HepG2 (cell line): ENCODE data around the gene RILPL1. TPM values are rescaled to one million over a fixed set of nuclear protein-coding genes. Genes with fewer than 3 reads are reported as not detected.

Source experiments
- ATAC-seq: fragments of 200-7000 bp; cut with Tn5 transposase; 3 replicates; pipeline ENCODE4 v1.9.1; 2020; ENCODE audit warnings: mild to moderate bottlenecking, moderate library complexity
- BruUV-seq: library from RNA; stranded (reverse); fragments of 400-500 nt; replicated peaks from 2 replicates; lab custom pipeline; 2021; lab: Mats Ljungman, UMichigan
- CTCF ChIA-PET: fragments of 300-600 bp; formaldehyde crosslinking; extraction: SDS; loops from one replicate; lab custom pipeline; 2021; ENCODE audit warnings: low total read pairs, inconsistent platforms, low intra/inter-chr PET ratio; lab: Yijun Ruan, JAX
- POLR2A ChIA-PET: fragments of 350-600 bp; sonication (Branson Sonifier 250); formaldehyde crosslinking; loops from one replicate; lab custom pipeline; 2020; ENCODE audit warnings: antibody characterized with exemption, inconsistent platforms; lab: Yijun Ruan, JAX
- DNase-seq: peaks from one replicate; pipeline ENCODE4 v3.0.0-alpha.2; 2015; ENCODE audit warnings: low spot score
- FAIRE-seq: peaks from 3 replicates; lab custom pipeline; 2011; peaks lifted over from hg19 to GRCh38; lab: Jason Lieb, UNC
- H2AFZ ChIP-seq: one replicate; pipeline ENCODE4 v1.6.1; 2011; ENCODE audit warnings: low read length, inconsistent platforms
- H3K27ac ChIP-seq: fragments of 300-600 bp; 3 replicates; pipeline ENCODE4 v1.8.0; 2011; ENCODE audit warnings: mixed run types, mild to moderate bottlenecking, mixed read lengths, low read length, inconsistent platforms; ENCODE audit not compliant: insufficient read depth; ENCODE audit errors: extremely low read length
- H3K27me3 ChIP-seq, 2 experiments: fragments of 200-600 bp in 1 of 2; 2 replicates in 1 of 2; 3 replicates in 1 of 2; pipeline versions ENCODE4 v1.6.0 to v1.8.0; 2011; ENCODE audit warnings: low read length in 2 of 2, mild to moderate bottlenecking in 2 of 2, moderate library complexity in 2 of 2, inconsistent platforms in 1 of 2; ENCODE audit not compliant: insufficient read depth in 2 of 2, control insufficient read depth in 1 of 2
- H3K36me3 ChIP-seq, 2 experiments: fragments of 200-600 bp in 1 of 2; replicated peaks in 1 of 2; 2 replicates in 1 of 2; 3 replicates in 1 of 2; pipeline versions ENCODE4 v1.5.1 to v1.8.0; 2011; ENCODE audit warnings: low read length in 2 of 2, inconsistent platforms in 1 of 2; ENCODE audit not compliant: insufficient read depth in 2 of 2, control insufficient read depth in 1 of 2
- H3K4me1 ChIP-seq: 2 replicates; pipeline ENCODE4 v1.5.1; 2012; ENCODE audit warnings: low read length, inconsistent platforms; ENCODE audit not compliant: insufficient read depth
- H3K4me2 ChIP-seq: 2 replicates; pipeline ENCODE4 v1.6.0; 2011; ENCODE audit warnings: low read depth, low read length, inconsistent platforms
- H3K4me3 ChIP-seq, 3 experiments: fragments of 200-600 bp in 1 of 3; sonication (generic), shearing (Covaris generic) in 1 of 3; replicated peaks in 1 of 3; 2 replicates each; pipeline ENCODE4 v1.5.1; 2011 to 2016; ENCODE audit warnings: low read length in 3 of 3, inconsistent platforms in 2 of 3, low read depth in 2 of 3, mild to moderate bottlenecking in 2 of 3, control low read depth in 1 of 3, mixed read lengths in 1 of 3; ENCODE audit not compliant: insufficient read depth in 1 of 3
- H3K79me2 ChIP-seq: one replicate; pipeline ENCODE4 v1.6.1; 2011; ENCODE audit warnings: low read length, inconsistent platforms; ENCODE audit not compliant: insufficient read depth
- H3K9ac ChIP-seq: 2 replicates; pipeline ENCODE4 v1.6.0; 2011; ENCODE audit warnings: mild to moderate bottlenecking, low read depth, low read length, inconsistent platforms; ENCODE audit not compliant: insufficient read depth
- H3K9me3 ChIP-seq: 2 replicates; pipeline ENCODE4 v1.5.1; 2012; ENCODE audit warnings: mild to moderate bottlenecking, low read length
- H4K20me1 ChIP-seq: 2 replicates; pipeline ENCODE4 v1.6.0; 2011; ENCODE audit warnings: inconsistent platforms, mild to moderate bottlenecking, low read length, moderate library complexity; ENCODE audit not compliant: insufficient read depth
- ADNP ChIP-seq: sonication (generic); formaldehyde crosslinking; IDR thresholded peaks from 2 replicates; pipeline ENCODE4 v1.4.0; 2020; ENCODE audit warnings: missing genetic modification reagents
- ARNT ChIP-seq: fragments of 450-650 bp; IDR thresholded peaks from 2 replicates; pipeline ENCODE4 v1.6.1; 2017
- CBFB ChIP-seq: sonication (generic); formaldehyde crosslinking; IDR thresholded peaks from 2 replicates; pipeline ENCODE4 v1.4.0; 2020; ENCODE audit warnings: missing genetic modification reagents
- IRX3 ChIP-seq: sonication (generic); formaldehyde crosslinking; IDR thresholded peaks from 2 replicates; pipeline ENCODE4 v1.8.1; 2023; ENCODE audit warnings: mild to moderate bottlenecking, low read depth, missing genetic modification reagents, borderline replicate concordance
- JUN ChIP-seq: sonication (generic); formaldehyde crosslinking; IDR thresholded peaks from 2 replicates; pipeline ENCODE4 v1.4.0; 2020; ENCODE audit warnings: mild to moderate bottlenecking, missing genetic modification reagents
- MEF2D ChIP-seq: sonication (generic); formaldehyde crosslinking; IDR thresholded peaks from 2 replicates; pipeline ENCODE4 v1.5.1; 2020; ENCODE audit warnings: mild to moderate bottlenecking, missing genetic modification reagents
- NR2F6 ChIP-seq, 2 experiments: IDR thresholded peaks; 2 replicates each; pipeline ENCODE4 v1.6.1; 2016; ENCODE audit warnings: antibody characterized with exemption in 1 of 2, mild to moderate bottlenecking in 1 of 2
- RXRA ChIP-seq: sonication (generic); formaldehyde crosslinking; IDR thresholded peaks from 2 replicates; pipeline ENCODE4 v1.5.1; 2020; ENCODE audit warnings: missing genetic modification reagents
- SPEN ChIP-seq: sonication (generic); formaldehyde crosslinking; IDR thresholded peaks from 2 replicates; pipeline ENCODE4 v1.5.1; 2020; ENCODE audit warnings: low read depth, mild to moderate bottlenecking, missing genetic modification reagents
- TEF ChIP-seq: sonication (generic); formaldehyde crosslinking; IDR thresholded peaks from 2 replicates; pipeline ENCODE4 v1.5.0; 2020; ENCODE audit warnings: missing genetic modification reagents
- ZNF12 ChIP-seq: sonication (generic); formaldehyde crosslinking; IDR thresholded peaks from 2 replicates; pipeline ENCODE4 v1.5.0; 2020; ENCODE audit warnings: missing genetic modification reagents
- ZNF543 ChIP-seq: sonication (generic); formaldehyde crosslinking; IDR thresholded peaks from 2 replicates; pipeline ENCODE4 v1.4.0; 2020; ENCODE audit warnings: mild to moderate bottlenecking, missing genetic modification reagents
- ZNF589 ChIP-seq: sonication (generic); formaldehyde crosslinking; conservative IDR thresholded peaks from 2 replicates; pipeline ENCODE4 v1.8.0; 2022; ENCODE audit warnings: mild to moderate bottlenecking, moderate library complexity, missing genetic modification reagents
- ZNF775 ChIP-seq: sonication (generic); formaldehyde crosslinking; IDR thresholded peaks from 2 replicates; pipeline ENCODE4 v1.4.0; 2020; ENCODE audit warnings: missing genetic modification reagents, mild to moderate bottlenecking, moderate library complexity, borderline replicate concordance
- ZNF878 ChIP-seq: sonication (generic); formaldehyde crosslinking; IDR thresholded peaks from 2 replicates; pipeline ENCODE4 v1.8.1; 2023; ENCODE audit warnings: mild to moderate bottlenecking, missing genetic modification reagents, moderate library complexity
- ZNF883 ChIP-seq: sonication (generic); formaldehyde crosslinking; IDR thresholded peaks from 2 replicates; pipeline ENCODE4 v1.5.1; 2020; ENCODE audit warnings: mild to moderate bottlenecking, missing genetic modification reagents; ENCODE audit errors: not compliant biosample characterization
- WGBS: methylation state at CpG from one replicate; pipeline ENCODE4 v1.1.6; 2017; ENCODE audit warnings: low lambda C conversion rate; 5-methylcytosine and 5-hydroxymethylcytosine counted together
- in situ Hi-C: cut with HindIII; loops from 2 replicates; pipeline ENCODE4 v1.10.0; 2017; ENCODE audit warnings: low pct_unique_long_range_greater_than_20kb; ENCODE audit not compliant: extremely low pct_ligation_motif_present
- intact Hi-C: fragments of 100-400 bp; cut with micrococcal nuclease; formaldehyde crosslinking; loops from one replicate; pipeline ENCODE4 v1.10.0; 2022; ENCODE audit not compliant: unreplicated experiment
- polyA plus RNA-seq, 8 experiments: library from polyadenylated mRNA; depleted of rRNA in 3 of 8; stranded (reverse) in 7 of 8; unstranded in 1 of 8; fragments of >200 nt; fragmentation: Illumina TruSeq in 4 of 8; extraction: Trizol in 4 of 8; gene quantifications; 2 replicates each; pipeline versions ENCODE4 v1.2.1 to v1.2.3, GENCODE V29; 2011 to 2016; ENCODE audit warnings: low read depth in 4 of 8, missing spikeins in 1 of 8, mixed read lengths in 1 of 8; ENCODE audit not compliant: insufficient read depth in 1 of 8
- total RNA-seq, 5 experiments: library from RNA; depleted of rRNA; stranded (reverse); fragments of >200 nt; fragmentation: Illumina TruSeq; extraction: Trizol; gene quantifications; 2 replicates each; pipeline ENCODE4 v1.2.3, GENCODE V29; 2016; ENCODE audit warnings: low read depth in 1 of 5
- TF ChIP-seq, protein P1 (sequence below): sonication (generic); formaldehyde crosslinking; IDR thresholded peaks from 2 replicates; pipeline ENCODE4 v1.5.0; 2020; ENCODE audit warnings: mild to moderate bottlenecking, missing genetic modification reagents, borderline replicate concordance

The RILPL1 gene
- total and polyA plus RNA-seq, 2 of the 13 experiments (the other 11 are each of a cell fraction or from before 2014, with no cell fraction given), result 5.8 to 28.4 TPM

GRCh38 chr12:123489580-123489979, 43.9 kb downstream of the RILPL1 start:
- H3K4me1 ChIP-seq, result peaks cover 11% of the 10 kb centered on the region
- H3K4me3 ChIP-seq, result no peak overlapping the region
- H3K9me3 ChIP-seq, result no peaks in the 10 kb centered on the region
- H3K9ac ChIP-seq, result no peak overlapping the region
- H3K27ac ChIP-seq, result no peak overlapping the region
- FAIRE-seq (no peak), DNase-seq (no peak), ATAC-seq (no peak)
- BruUV-seq, result no TSS peak
- in situ Hi-C loops, result no loop called here
- H3K27me3 ChIP-seq, result no peaks in the 10 kb centered on the region
- ChIA-PET POLR2A (no interaction called here), CTCF (no interaction called here)
- H3K36me3 ChIP-seq, result no peaks in the 10 kb centered on the region; a peak in 2 of 5 replicates
- intact Hi-C loops, result no loop called here
- no peak overlapping the region for H3K4me2 ChIP-seq
- 96% methylated on average over 6 of the region's 6 CpGs for WGBS
- no peaks in the 10 kb centered on the region for H3K79me2 ChIP-seq
- H2AFZ ChIP-seq, result no peak overlapping the region
- no peaks in the 10 kb centered on the region for H4K20me1 ChIP-seq
- TF ChIP-seq CBFB (CRISPR knock-in tag) (no peak), ZNF878 (CRISPR knock-in tag) (no peak), ZNF883 (CRISPR knock-in tag) (no peak), ZNF775 (CRISPR knock-in tag) (no peak), ADNP (no peak), JUN (CRISPR knock-in tag) (no peak), RXRA (no peak), MEF2D (CRISPR knock-in tag) (no peak), TEF (no peak), ZNF589 (CRISPR knock-in tag) (no peak), NR2F6 (IDR thresholded peaks at IDR 0.05) (no peak), NR2F6 (CRISPR knock-in tag; IDR thresholded peaks at IDR 0.05) (no peak), IRX3 (no peak), ARNT (no peak), SPEN (CRISPR knock-in tag) (no peak), ZNF543 (CRISPR knock-in tag) (no peak), ZNF12 (CRISPR knock-in tag) (no peak)
- TF ChIP-seq, protein P1, sequence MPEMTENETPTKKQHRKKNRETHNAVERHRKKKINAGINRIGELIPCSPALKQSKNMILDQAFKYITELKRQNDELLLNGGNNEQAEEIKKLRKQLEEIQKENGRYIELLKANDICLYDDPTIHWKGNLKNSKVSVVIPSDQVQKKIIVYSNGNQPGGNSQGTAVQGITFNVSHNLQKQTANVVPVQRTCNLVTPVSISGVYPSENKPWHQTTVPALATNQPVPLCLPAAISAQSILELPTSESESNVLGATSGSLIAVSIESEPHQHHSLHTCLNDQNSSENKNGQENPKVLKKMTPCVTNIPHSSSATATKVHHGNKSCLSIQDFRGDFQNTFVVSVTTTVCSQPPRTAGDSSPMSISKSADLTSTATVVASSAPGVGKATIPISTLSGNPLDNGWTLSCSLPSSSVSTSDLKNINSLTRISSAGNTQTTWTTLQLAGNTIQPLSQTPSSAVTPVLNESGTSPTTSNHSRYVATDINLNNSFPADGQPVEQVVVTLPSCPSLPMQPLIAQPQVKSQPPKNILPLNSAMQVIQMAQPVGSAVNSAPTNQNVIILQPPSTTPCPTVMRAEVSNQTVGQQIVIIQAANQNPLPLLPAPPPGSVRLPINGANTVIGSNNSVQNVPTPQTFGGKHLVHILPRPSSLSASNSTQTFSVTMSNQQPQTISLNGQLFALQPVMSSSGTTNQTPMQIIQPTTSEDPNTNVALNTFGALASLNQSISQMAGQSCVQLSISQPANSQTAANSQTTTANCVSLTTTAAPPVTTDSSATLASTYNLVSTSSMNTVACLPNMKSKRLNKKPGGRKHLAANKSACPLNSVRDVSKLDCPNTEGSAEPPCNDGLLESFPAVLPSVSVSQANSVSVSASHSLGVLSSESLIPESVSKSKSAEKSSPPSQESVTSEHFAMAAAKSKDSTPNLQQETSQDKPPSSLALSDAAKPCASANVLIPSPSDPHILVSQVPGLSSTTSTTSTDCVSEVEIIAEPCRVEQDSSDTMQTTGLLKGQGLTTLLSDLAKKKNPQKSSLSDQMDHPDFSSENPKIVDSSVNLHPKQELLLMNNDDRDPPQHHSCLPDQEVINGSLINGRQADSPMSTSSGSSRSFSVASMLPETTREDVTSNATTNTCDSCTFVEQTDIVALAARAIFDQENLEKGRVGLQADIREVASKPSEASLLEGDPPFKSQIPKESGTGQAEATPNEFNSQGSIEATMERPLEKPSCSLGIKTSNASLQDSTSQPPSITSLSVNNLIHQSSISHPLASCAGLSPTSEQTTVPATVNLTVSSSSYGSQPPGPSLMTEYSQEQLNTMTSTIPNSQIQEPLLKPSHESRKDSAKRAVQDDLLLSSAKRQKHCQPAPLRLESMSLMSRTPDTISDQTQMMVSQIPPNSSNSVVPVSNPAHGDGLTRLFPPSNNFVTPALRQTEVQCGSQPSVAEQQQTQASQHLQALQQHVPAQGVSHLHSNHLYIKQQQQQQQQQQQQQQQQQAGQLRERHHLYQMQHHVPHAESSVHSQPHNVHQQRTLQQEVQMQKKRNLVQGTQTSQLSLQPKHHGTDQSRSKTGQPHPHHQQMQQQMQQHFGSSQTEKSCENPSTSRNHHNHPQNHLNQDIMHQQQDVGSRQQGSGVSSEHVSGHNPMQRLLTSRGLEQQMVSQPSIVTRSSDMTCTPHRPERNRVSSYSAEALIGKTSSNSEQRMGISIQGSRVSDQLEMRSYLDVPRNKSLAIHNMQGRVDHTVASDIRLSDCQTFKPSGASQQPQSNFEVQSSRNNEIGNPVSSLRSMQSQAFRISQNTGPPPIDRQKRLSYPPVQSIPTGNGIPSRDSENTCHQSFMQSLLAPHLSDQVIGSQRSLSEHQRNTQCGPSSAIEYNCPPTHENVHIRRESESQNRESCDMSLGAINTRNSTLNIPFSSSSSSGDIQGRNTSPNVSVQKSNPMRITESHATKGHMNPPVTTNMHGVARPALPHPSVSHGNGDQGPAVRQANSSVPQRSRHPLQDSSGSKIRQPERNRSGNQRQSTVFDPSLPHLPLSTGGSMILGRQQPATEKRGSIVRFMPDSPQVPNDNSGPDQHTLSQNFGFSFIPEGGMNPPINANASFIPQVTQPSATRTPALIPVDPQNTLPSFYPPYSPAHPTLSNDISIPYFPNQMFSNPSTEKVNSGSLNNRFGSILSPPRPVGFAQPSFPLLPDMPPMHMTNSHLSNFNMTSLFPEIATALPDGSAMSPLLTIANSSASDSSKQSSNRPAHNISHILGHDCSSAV (CRISPR knock-in tag), result no peak
